A549 (cell line): ENCODE measurements around the gene CPZ.
A peak's percentile ranks its signal among the peaks of the same experiment; 100 is the strongest.

ENCODE experiments used
- CEBPB ChIP-seq, 2 experiments: fragments of >200 bp in 1 of 2; sonication (Bioruptor Twin) in 1 of 2; formaldehyde crosslinking in 1 of 2; IDR thresholded peaks; 2 replicates each; pipeline ENCODE4 v1.6.1; 2012 to 2016
- CTCF ChIP-seq: fragments of >200 bp; sonication (Bioruptor Twin); formaldehyde crosslinking; IDR thresholded peaks from 3 replicates; pipeline ENCODE4 v1.5.1; 2016
- EP300 ChIP-seq, 2 experiments: fragments of >200 bp; sonication (Bioruptor Twin); formaldehyde crosslinking; IDR thresholded peaks; 2 replicates in 1 of 2; 3 replicates in 1 of 2; pipeline ENCODE4 v1.6.1; 2016 to 2017
- HOXA7 ChIP-seq: fragments of 250-450 bp; sonication (Bioruptor Pico); IDR thresholded peaks from 2 replicates; pipeline ENCODE4 v1.5.0; 2020; ENCODE audit warnings: mild to moderate bottlenecking, moderate library complexity
- JUN ChIP-seq, 2 experiments: fragments of >200 bp; sonication (Bioruptor Twin); formaldehyde crosslinking; IDR thresholded peaks; 2 replicates in 1 of 2; 3 replicates in 1 of 2; pipeline ENCODE4 v1.6.1; 2016 to 2017
- MAX ChIP-seq: IDR thresholded peaks from 2 replicates; pipeline ENCODE4 v1.6.1; 2012
- NR3C1 ChIP-seq: fragments of >200 bp; sonication (Bioruptor Twin); formaldehyde crosslinking; IDR thresholded peaks from 3 replicates; pipeline ENCODE4 v1.6.1; 2017
- POLR2A ChIP-seq: IDR thresholded peaks from 2 replicates; pipeline ENCODE4 v1.6.1; 2012; ENCODE audit warnings: mild to moderate bottlenecking, low read length
- REST ChIP-seq: fragments of 200-600 bp; sonication (generic); IDR thresholded peaks from 2 replicates; pipeline ENCODE4 v1.6.1; 2016; ENCODE audit warnings: antibody characterized with exemption, mild to moderate bottlenecking, moderate library complexity
- RFX5 ChIP-seq: fragments of 450-650 bp; IDR thresholded peaks from 2 replicates; pipeline ENCODE4 v1.7.1; 2014; ENCODE audit warnings: antibody characterized with exemption, mild to moderate bottlenecking, moderate library complexity
- RNF2 ChIP-seq: fragments of 200-600 bp; sonication (generic); IDR thresholded peaks from 2 replicates; pipeline ENCODE4 v1.6.1; 2016; ENCODE audit warnings: low read depth, mild to moderate bottlenecking, antibody characterized with exemption, moderate library complexity, borderline replicate concordance
- ZFP36 ChIP-seq: fragments of 450-650 bp; IDR thresholded peaks from 2 replicates; pipeline ENCODE4 v1.6.1; 2014; ENCODE audit warnings: borderline replicate concordance; ENCODE audit not compliant: partially characterized antibody

GRCh38 chr4:8607603-8608481, 15.3 kb downstream of the CPZ start:
- TF ChIP-seq POLR2A (no peak), CTCF (peak; percentile 66), RFX5 (no peak), JUN (IDR thresholded peaks at IDR 0.05) (no peak), EP300 (IDR thresholded peaks at IDR 0.05) (no peak), NR3C1 (no peak), MAX (no peak), REST (no peak), ZFP36 (no peak), CEBPB (IDR thresholded peaks at IDR 0.05) (no peak), HOXA7 (CRISPR knock-in tag) (no peak), RNF2 (no peak)
